Measurements from ENCODE around the gene TBC1D22A.

DNA sequence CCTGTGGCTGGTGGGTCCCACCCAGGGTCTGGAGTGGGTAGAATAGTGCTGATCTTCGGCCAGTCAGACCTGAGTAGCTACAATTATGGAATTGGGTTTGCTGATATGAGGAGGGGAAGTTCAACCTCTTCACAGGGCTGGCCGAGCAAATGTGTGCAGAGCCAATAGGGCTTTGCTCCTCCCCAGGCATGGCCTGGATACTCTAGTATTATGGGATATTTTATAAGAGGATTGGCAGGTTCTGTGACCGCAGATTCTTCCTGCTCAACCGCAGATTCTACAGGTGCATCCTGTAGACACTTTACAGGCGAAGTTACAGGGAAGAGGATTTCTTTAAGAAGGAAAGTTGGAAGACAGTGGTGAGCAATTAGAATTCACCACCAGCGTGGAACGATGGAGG lies 44.3 kb downstream of the TBC1D22A start:
- TF ChIP-seq POLR2A (IDR thresholded peaks at IDR 0.05), result no peak
- TF ChIP-seq CTCF (IDR thresholded peaks at IDR 0.05), result no peak

Measured in transverse colon (tissue), 3 donors.